ENCODE results near the gene CASS4. TPM values are rescaled to one million over a fixed set of nuclear protein-coding genes. Genes with fewer than 3 reads are reported as not detected.

CASS4 gene
- total RNA-seq, 1 experiment from 2014 or later, result 0.13 TPM

GRCh38 chr20:56422076-56422823 lies 10.2 kb downstream of the CASS4 start:
- no peak for ATAC-seq

More at GRCh38 chr20:56422076-56422823, 10.2 kb downstream of the CASS4 start:
- ChIA-PET CTCF (interaction anchor here (0.7 to 1.3 kb wide), 2 partner anchors 13 to 128 kb away, joined by 3 read pairs; no protein-coding TSS in a partner anchor), POLR2A (no interaction called here)
- no peak for DNase-seq (ENCODE audit: low spot score)
- Mint-ChIP-seq H3K27me3 (ENCODE audit: low read depth) (peaks cover 50% of the 10 kb centered on the region), H3K36me3 (no peaks in the 10 kb centered on the region), H3K4me3 (no peak overlapping the region), H3K27ac (no peak overlapping the region), H3K9me3 (no peaks in the 10 kb centered on the region), H3K4me1 (peaks cover 9% of the 10 kb centered on the region)
- TF ChIP-seq ZBTB21 (CRISPR knock-in tag; IDR thresholded peaks at IDR 0.05; ENCODE audit: borderline replicate concordance), result no peak
- TF ChIP-seq ZNF263 (CRISPR knock-in tag; IDR thresholded peaks at IDR 0.05; ENCODE audit: low read depth), result no peak
- no peak for TF ChIP-seq ESRRA (CRISPR knock-in tag; IDR thresholded peaks at IDR 0.05; ENCODE audit: borderline replicate concordance)
- TF ChIP-seq HMGXB4 (CRISPR knock-in tag; IDR thresholded peaks at IDR 0.05), result no peak
- TF ChIP-seq RORB (CRISPR knock-in tag; IDR thresholded peaks at IDR 0.05), result no peak
- TF ChIP-seq E2F4 (CRISPR knock-in tag; IDR thresholded peaks at IDR 0.05; ENCODE audit: borderline replicate concordance, low read depth), result no peak
- TF ChIP-seq ZNF219 (CRISPR knock-in tag; IDR thresholded peaks at IDR 0.05; ENCODE audit: borderline replicate concordance), result no peak
- TF ChIP-seq SOX15 (CRISPR knock-in tag; IDR thresholded peaks at IDR 0.05), result no peak
- TF ChIP-seq ATF1 (CRISPR knock-in tag; IDR thresholded peaks at IDR 0.05), result no peak
- TF ChIP-seq TP53 (CRISPR knock-in tag; IDR thresholded peaks at IDR 0.05), result no peak
- no peak for TF ChIP-seq ZNF416 (CRISPR knock-in tag; IDR thresholded peaks at IDR 0.05)
- TF ChIP-seq GTF2I (CRISPR knock-in tag; conservative IDR thresholded peaks at IDR 0.05), result no peak
- TF ChIP-seq CTCF (IDR thresholded peaks at IDR 0.05), result no peak
- TF ChIP-seq ZNF425 (CRISPR knock-in tag; conservative IDR thresholded peaks at IDR 0.05), result no peak
- no peak for TF ChIP-seq ZNF317 (CRISPR knock-in tag; IDR thresholded peaks at IDR 0.05; ENCODE audit: borderline replicate concordance, low read depth)
